H1 (cell line): Measurements from ENCODE around the gene GYPA. TPM values are rescaled to one million over a fixed set of nuclear protein-coding genes. Genes with fewer than 3 reads are reported as not detected.

Experiments used
- CTCF ChIA-PET: fragments of 300-600 bp; sonication (Branson Sonifier 250); formaldehyde crosslinking; loops from one replicate; lab custom pipeline; 2021; ENCODE audit not compliant: partially characterized antibody; lab: Charles Lee
- POLR2A ChIA-PET: fragments of 300-600 bp; sonication (Branson Sonifier 250); formaldehyde crosslinking; loops from one replicate; lab custom pipeline; 2021; ENCODE audit warnings: inconsistent platforms; ENCODE audit not compliant: partially characterized antibody; lab: Charles Lee
- DNase-seq, 2 experiments: peaks; one replicate each; pipeline versions ENCODE4 v3.0.0 to v3.0.0-alpha.2; 2010 to 2022; ENCODE audit warnings: low spot score in 2 of 2, low read depth in 1 of 2, mixed read lengths in 1 of 2
- FAIRE-seq: peaks from 2 replicates; lab custom pipeline; 2011; peaks lifted over from hg19 to GRCh38; lab: Jason Lieb, UNC
- H2AFZ ChIP-seq: 2 replicates; pipeline ENCODE4 v1.8.1; 2012; ENCODE audit warnings: low read length, inconsistent platforms
- H2AK5ac ChIP-seq: 2 replicates; pipeline ENCODE4 v1.6.1; 2013; ENCODE audit warnings: low read depth, low read length
- H2BK120ac ChIP-seq: replicated peaks from 2 replicates; pipeline ENCODE3; 2013; ENCODE audit warnings: low read depth, low read length, inconsistent platforms
- H2BK12ac ChIP-seq: 2 replicates; pipeline ENCODE4 v1.6.1; 2013; ENCODE audit warnings: low read depth, low read length
- H2BK15ac ChIP-seq: 2 replicates; pipeline ENCODE4 v1.6.1; 2013; ENCODE audit warnings: low read length
- H2BK20ac ChIP-seq: 2 replicates; pipeline ENCODE4 v1.6.1; 2013; ENCODE audit warnings: low read length
- H2BK5ac ChIP-seq: 2 replicates; pipeline ENCODE4 v1.6.1; 2013; ENCODE audit warnings: low read depth, low read length
- H3K14ac ChIP-seq: 2 replicates; pipeline ENCODE4 v1.6.1; 2013; ENCODE audit warnings: inconsistent platforms; ENCODE audit not compliant: insufficient read length
- H3K18ac ChIP-seq: 2 replicates; pipeline ENCODE4 v1.6.1; 2013; ENCODE audit warnings: low read length; ENCODE audit errors: extremely low read depth
- H3K23ac ChIP-seq: 2 replicates; pipeline ENCODE4 v1.6.1; 2013; ENCODE audit warnings: inconsistent platforms; ENCODE audit not compliant: insufficient read length
- H3K23me2 ChIP-seq: 2 replicates; pipeline ENCODE4 v1.6.1; 2013; ENCODE audit warnings: low read depth, low read length
- H3K27ac ChIP-seq: 2 replicates; pipeline ENCODE4 v1.6.1; 2011; ENCODE audit warnings: low read depth, low read length, inconsistent platforms
- H3K27me3 ChIP-seq, 4 experiments: replicated peaks in 1 of 4; 1 replicate in 1 of 4; 2 replicates in 3 of 4; pipeline versions ENCODE4 v1.6.1 to v1.8.1; 2011 to 2013; ENCODE audit warnings: low read length in 3 of 4, mild to moderate bottlenecking in 3 of 4, inconsistent platforms in 2 of 4, mixed read lengths in 2 of 4, moderate library complexity in 1 of 4; ENCODE audit not compliant: control insufficient read depth in 3 of 4, insufficient read depth in 3 of 4; ENCODE audit errors: extremely low read depth in 1 of 4
- H3K36me3 ChIP-seq, 4 experiments: 2 replicates each; pipeline versions ENCODE4 v1.6.1 to v1.8.1; 2011 to 2013; ENCODE audit warnings: mild to moderate bottlenecking in 4 of 4, low read length in 3 of 4, moderate library complexity in 2 of 4, control low read depth in 1 of 4, inconsistent platforms in 1 of 4; ENCODE audit not compliant: insufficient read depth in 4 of 4, control insufficient read depth in 2 of 4
- H3K4ac ChIP-seq: replicated peaks from 2 replicates; pipeline ENCODE3; 2013; ENCODE audit warnings: low read length, low read depth, mixed read lengths, inconsistent platforms; ENCODE audit not compliant: insufficient read length
- H3K4me1 ChIP-seq, 4 experiments: replicated peaks in 1 of 4; 1 replicate in 1 of 4; 2 replicates in 3 of 4; pipeline versions ENCODE4 v1.6.1 to v1.8.1; 2011 to 2013; ENCODE audit warnings: low read length in 3 of 4, inconsistent platforms in 2 of 4, mixed read lengths in 1 of 4; ENCODE audit not compliant: insufficient read depth in 4 of 4, control insufficient read depth in 3 of 4
- H3K4me2 ChIP-seq, 2 experiments: 2 replicates each; pipeline versions ENCODE4 v1.6.1 to v1.8.1; 2011 to 2013; ENCODE audit warnings: low read depth in 2 of 2, low read length in 2 of 2, control low read depth in 1 of 2, inconsistent platforms in 1 of 2, mild to moderate bottlenecking in 1 of 2; ENCODE audit not compliant: insufficient read depth in 1 of 2
- H3K4me3 ChIP-seq, 4 experiments: fragments of 200-600, 300-600 bp in 1 of 4; sonication (generic), shearing (Covaris generic), sonication (Bioruptor Twin) in 1 of 4; 2 replicates each; pipeline versions ENCODE4 v1.5.1 to v1.8.1; 2011 to 2016; ENCODE audit warnings: low read length in 4 of 4, low read depth in 3 of 4, control low read depth in 2 of 4, inconsistent platforms in 2 of 4, mild to moderate bottlenecking in 2 of 4, mixed read lengths in 1 of 4, moderate library complexity in 1 of 4; ENCODE audit not compliant: insufficient read depth in 2 of 4; ENCODE audit errors: extremely low read depth in 1 of 4
- H3K56ac ChIP-seq: replicated peaks from 2 replicates; pipeline ENCODE3; 2013; ENCODE audit warnings: low read depth, mild to moderate bottlenecking, mixed read lengths, low read length, inconsistent platforms; ENCODE audit not compliant: insufficient read length
- H3K79me1 ChIP-seq: 2 replicates; pipeline ENCODE4 v1.6.1; 2013; ENCODE audit warnings: low read depth, low read length, control low read depth
- H3K79me2 ChIP-seq, 2 experiments: 2 replicates each; pipeline versions ENCODE4 v1.6.1 to v1.8.1; 2012 to 2013; ENCODE audit warnings: low read length in 2 of 2, mild to moderate bottlenecking in 2 of 2, inconsistent platforms in 1 of 2; ENCODE audit not compliant: insufficient read depth in 2 of 2, control insufficient read depth in 1 of 2
- H3K9ac ChIP-seq, 4 experiments: replicated peaks in 1 of 4; 1 replicate in 1 of 4; 2 replicates in 3 of 4; pipeline versions ENCODE4 v1.6.1 to v1.8.1; 2011 to 2013; ENCODE audit warnings: low read depth in 3 of 4, low read length in 3 of 4, control low read depth in 2 of 4, mild to moderate bottlenecking in 2 of 4, moderate library complexity in 2 of 4, inconsistent platforms in 1 of 4; ENCODE audit errors: extremely low read depth in 1 of 4
- H3K9me3 ChIP-seq, 2 experiments: 2 replicates each; pipeline versions ENCODE4 v1.6.1 to v1.8.1; 2012 to 2013; ENCODE audit warnings: mild to moderate bottlenecking in 2 of 2, moderate library complexity in 2 of 2, control low read depth in 1 of 2, inconsistent platforms in 1 of 2, low read depth in 1 of 2, low read length in 1 of 2, mixed read lengths in 1 of 2; ENCODE audit not compliant: insufficient read depth in 2 of 2
- H4K20me1 ChIP-seq, 2 experiments: replicated peaks in 1 of 2; 2 replicates each; pipeline versions ENCODE3 to v1.8.1; 2011 to 2013; ENCODE audit warnings: inconsistent platforms in 2 of 2, low read length in 2 of 2, mild to moderate bottlenecking in 1 of 2; ENCODE audit not compliant: insufficient read depth in 2 of 2, control insufficient read depth in 1 of 2
- H4K5ac ChIP-seq: 2 replicates; pipeline ENCODE4 v1.6.1; 2013; ENCODE audit warnings: low read length, low read depth, mixed read lengths, inconsistent platforms; ENCODE audit not compliant: insufficient read length
- H4K8ac ChIP-seq: 2 replicates; pipeline ENCODE4 v1.8.0; 2013; ENCODE audit warnings: mild to moderate bottlenecking, moderate library complexity, low read length, inconsistent platforms; ENCODE audit not compliant: insufficient read depth; ENCODE audit errors: extremely low read depth
- H4K91ac ChIP-seq: replicated peaks from 2 replicates; pipeline ENCODE3; 2013; ENCODE audit warnings: low read length, mixed read lengths, inconsistent platforms; ENCODE audit not compliant: insufficient read length
- BCL11A ChIP-seq, 2 experiments: IDR thresholded peaks; one replicate each; pipeline ENCODE4 v1.6.1; 2011; ENCODE audit warnings: low read depth in 2 of 2, low read length in 2 of 2, mild to moderate bottlenecking in 2 of 2
- BRCA1 ChIP-seq: IDR thresholded peaks from 2 replicates; pipeline ENCODE4 v1.6.1; 2012; ENCODE audit warnings: low read depth, low read length, improper control_type of control experiment
- CBX8 ChIP-seq: fragments of 300-800, 300-1000 bp; sonication (generic); IDR thresholded peaks from 2 replicates; pipeline ENCODE4 v1.7.1; 2016; ENCODE audit warnings: low read depth, low read length, borderline replicate concordance
- CEBPB ChIP-seq: IDR thresholded peaks from 2 replicates; pipeline ENCODE4 v1.6.1; 2012; ENCODE audit warnings: low read depth, low read length
- CHD1 ChIP-seq: IDR thresholded peaks from 2 replicates; pipeline ENCODE4 v1.6.1; 2012; ENCODE audit warnings: low read depth, low read length, improper control_type of control experiment
- CREB1 ChIP-seq: IDR thresholded peaks from 2 replicates; pipeline ENCODE4 v1.6.1; 2012; ENCODE audit warnings: inconsistent platforms
- HDAC6 ChIP-seq: IDR thresholded peaks from one replicate; pipeline ENCODE4 v1.7.1; 2012; ENCODE audit warnings: low read depth, mild to moderate bottlenecking, inconsistent platforms, low read length, moderate library complexity
- KDM1A ChIP-seq: fragments of 200-600, 300-600 bp; sonication (generic); IDR thresholded peaks from 2 replicates; pipeline ENCODE4 v1.7.1; 2016; ENCODE audit warnings: mild to moderate bottlenecking, low read length, borderline replicate concordance
- MAFK ChIP-seq: IDR thresholded peaks from 2 replicates; pipeline ENCODE4 v1.6.1; 2012; ENCODE audit warnings: low read depth, mild to moderate bottlenecking, improper control_type of control experiment, low read length
- POLR2AphosphoS5 ChIP-seq: IDR thresholded peaks from 2 replicates; pipeline ENCODE4 v1.6.1; 2011; ENCODE audit warnings: low read depth, low read length
- SIN3A ChIP-seq, 2 experiments: IDR thresholded peaks in 1 of 2; conservative IDR thresholded peaks in 1 of 2; 2 replicates each; pipeline ENCODE4 v1.6.1; 2011 to 2012; ENCODE audit warnings: low read length in 2 of 2, improper control_type of control experiment in 1 of 2, low read depth in 1 of 2, mild to moderate bottlenecking in 1 of 2
- SP2 ChIP-seq: IDR thresholded peaks from 2 replicates; pipeline ENCODE4 v1.6.1; 2012; ENCODE audit warnings: mild to moderate bottlenecking, low read length, inconsistent platforms
- TCF12 ChIP-seq: IDR thresholded peaks from 2 replicates; pipeline ENCODE4 v1.6.1; 2011; ENCODE audit warnings: low read depth, mild to moderate bottlenecking, low read length
- WGBS, 2 experiments: shearing (Covaris generic) in 1 of 2; methylation state at CpG; one replicate each; pipeline versions ENCODE4 v1.1.6 to v1.1.7; 2013 to 2015; ENCODE audit warnings: low lambda C conversion rate in 2 of 2, mixed read lengths in 2 of 2, inconsistent platforms in 1 of 2, low coverage in 1 of 2, missing lambda C conversion rate in 1 of 2; ENCODE audit not compliant: insufficient replicate concordance in 2 of 2, insufficient coverage in 1 of 2, insufficient read length in 1 of 2; ENCODE audit errors: extremely low coverage in 1 of 2, missing lambda C conversion rate in 1 of 2; 5-methylcytosine and 5-hydroxymethylcytosine counted together
- polyA plus RNA-seq, 7 experiments: library from polyadenylated mRNA; depleted of rRNA in 3 of 7; stranded (reverse) in 5 of 7; unstranded in 2 of 7; fragments of >200 nt in 5 of 7; fragments of 200-250 nt in 2 of 7; gene quantifications; 1 replicate in 5 of 7; 2 replicates in 1 of 7; 4 replicates in 1 of 7; pipeline versions ENCODE4 v1.2.1 to v1.2.3, GENCODE V29; 2011 to 2013; ENCODE audit warnings: missing spikeins in 2 of 7, mixed read lengths in 2 of 7
- total RNA-seq: library from RNA; stranded (reverse); fragmentation: NEBNext Ultra II Directional; extraction: Animal tissue kit (Norgen Biotek cat#: 25700); gene quantifications from 2 replicates; pipeline ENCODE4 v1.2.1, GENCODE V29; 2021
- TF ChIP-seq, protein P1 (sequence below), 3 experiments: IDR thresholded peaks; 1 replicate in 2 of 3; 2 replicates in 1 of 3; pipeline versions ENCODE4 v1.5.1 to v1.6.1; 2011; ENCODE audit warnings: low read length in 3 of 3, mild to moderate bottlenecking in 3 of 3, inconsistent platforms in 2 of 3, low read depth in 1 of 3, moderate library complexity in 1 of 3; ENCODE audit not compliant: insufficient read depth in 1 of 3; ENCODE audit errors: control extremely low read depth in 1 of 3

The GYPA gene
- total and polyA plus RNA-seq, 2 of the 8 experiments (the other 6 are each of a cell fraction or from before 2014, with no cell fraction given) = not detected

DNA sequence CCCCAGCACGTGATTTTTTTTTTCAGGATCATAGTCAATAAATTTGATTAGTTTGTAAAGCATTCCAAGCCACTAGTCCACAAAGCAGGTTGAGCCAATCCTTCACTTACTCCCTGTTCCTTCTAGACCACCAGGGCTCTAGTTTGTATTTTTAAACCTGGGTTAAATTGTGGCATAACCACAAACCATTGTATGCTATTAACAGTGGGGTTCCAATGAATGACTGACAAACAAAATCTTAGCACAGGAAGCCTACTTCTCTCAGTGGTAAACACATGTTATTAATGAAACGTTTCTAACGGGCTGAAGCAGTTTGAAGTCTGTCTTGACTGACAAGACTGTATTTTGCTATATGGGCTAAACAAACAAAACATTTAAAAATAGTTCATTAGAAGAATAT, 48.6 kb upstream of the GYPA start:
- FAIRE-seq = no peak
- Histone ChIP-seq H3K4me2 (no peak overlapping the region), H3K9me3 (no peaks in the 10 kb centered on the region), H3K4me3 (no peak overlapping the region), H3K18ac (no peak overlapping the region), H2BK15ac (no peak overlapping the region), H3K27ac (no peak overlapping the region), H3K79me2 (no peaks in the 10 kb centered on the region), H3K23ac (no peak overlapping the region), H3K4me1 (peaks cover 0 to 3% (median 0%) of the 10 kb centered on the region in 4 experiments; a peak in 1 of 7 replicates), H3K4ac (no peak overlapping the region), H3K79me1 (no peaks in the 10 kb centered on the region), H2BK20ac (no peak overlapping the region), H3K14ac (no peak overlapping the region), H4K91ac (no peak overlapping the region), H4K20me1 (no peaks in the 10 kb centered on the region), H2BK12ac (no peak overlapping the region), H2AFZ (no peak overlapping the region), H4K5ac (no peak overlapping the region), H3K27me3 (no peaks in the 10 kb centered on the region; a peak in 2 of 7 replicates), H3K36me3 (no peaks in the 10 kb centered on the region), H4K8ac (no peak overlapping the region), H3K56ac (no peak overlapping the region), H2BK120ac (no peak overlapping the region), H3K9ac (no peak overlapping the region), H2BK5ac (no peak overlapping the region), H3K23me2 (no peaks in the 10 kb centered on the region), H2AK5ac (no peak overlapping the region)
- WGBS, 2 experiments = 90% methylated on average over 3 of the region's 3 CpGs; no CpG with 5 or more reads in 1 of the 2 experiments
- POLR2A ChIA-PET = no interaction called here
- DNase-seq = no peak
- CTCF ChIA-PET = no interaction called here
- TF ChIP-seq, protein P1, sequence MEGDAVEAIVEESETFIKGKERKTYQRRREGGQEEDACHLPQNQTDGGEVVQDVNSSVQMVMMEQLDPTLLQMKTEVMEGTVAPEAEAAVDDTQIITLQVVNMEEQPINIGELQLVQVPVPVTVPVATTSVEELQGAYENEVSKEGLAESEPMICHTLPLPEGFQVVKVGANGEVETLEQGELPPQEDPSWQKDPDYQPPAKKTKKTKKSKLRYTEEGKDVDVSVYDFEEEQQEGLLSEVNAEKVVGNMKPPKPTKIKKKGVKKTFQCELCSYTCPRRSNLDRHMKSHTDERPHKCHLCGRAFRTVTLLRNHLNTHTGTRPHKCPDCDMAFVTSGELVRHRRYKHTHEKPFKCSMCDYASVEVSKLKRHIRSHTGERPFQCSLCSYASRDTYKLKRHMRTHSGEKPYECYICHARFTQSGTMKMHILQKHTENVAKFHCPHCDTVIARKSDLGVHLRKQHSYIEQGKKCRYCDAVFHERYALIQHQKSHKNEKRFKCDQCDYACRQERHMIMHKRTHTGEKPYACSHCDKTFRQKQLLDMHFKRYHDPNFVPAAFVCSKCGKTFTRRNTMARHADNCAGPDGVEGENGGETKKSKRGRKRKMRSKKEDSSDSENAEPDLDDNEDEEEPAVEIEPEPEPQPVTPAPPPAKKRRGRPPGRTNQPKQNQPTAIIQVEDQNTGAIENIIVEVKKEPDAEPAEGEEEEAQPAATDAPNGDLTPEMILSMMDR (IDR thresholded peaks at IDR 0.05; ENCODE audit: control extremely low read depth in 1 of 3, insufficient read depth in 1 of 3, low read depth in 1 of 3, low read length in 3 of 3) = no peak
- no peak for TF ChIP-seq POLR2AphosphoS5
- no peak for TF ChIP-seq BRCA1
- no peak for TF ChIP-seq TCF12
- no peak for TF ChIP-seq CEBPB
- TF ChIP-seq SIN3A (conservative IDR thresholded peaks at IDR 0.05 in 1 of 2, IDR thresholded peaks at IDR 0.05 in 1 of 2; ENCODE audit: low read depth in 1 of 2, low read length in 2 of 2) = no peak
- TF ChIP-seq KDM1A = no peak
- no peak for TF ChIP-seq CREB1
- no peak for TF ChIP-seq CBX8
- TF ChIP-seq CHD1 = no peak
- no peak for TF ChIP-seq SP2
- TF ChIP-seq HDAC6 = no peak
- TF ChIP-seq BCL11A (IDR thresholded peaks at IDR 0.05; ENCODE audit: low read depth in 2 of 2, low read length in 2 of 2) = no peak
- TF ChIP-seq MAFK = no peak
